HG03558 (cell line): ENCODE results near the gene ZFAND3.
"Not testable (repeated sequence)": the region's sequence is repeated elsewhere in the genome, so short reads cannot be mapped to it uniquely, and the experiment has no call there.

Experiments
- ATAC-seq: cut with Tn5 transposase; IDR thresholded peaks from one replicate; pipeline ENCODE4 v1.9.1; 2021; ENCODE audit warnings: moderate number of reproducible peaks; ENCODE audit not compliant: unreplicated experiment; ENCODE audit errors: extremely low read depth

Gene ZFAND3

GRCh38 chr6:38113825-38114576, 294.5 kb downstream of the ZFAND3 start:
- no peak for ATAC-seq

GRCh38 chr6:38114976-38115625, 295.6 kb downstream of the ZFAND3 start:
- ATAC-seq, result no peak

- no peak for ATAC-seq
These were observed 296.1 kb downstream of the ZFAND3 start for GRCh38 chr6:38115626-38116008.

- no peak for ATAC-seq
These were observed 296.7 kb downstream of the ZFAND3 start for GRCh38 chr6:38116248-38116647.

GRCh38 chr6:38117281-38117680, 297.8 kb downstream of the ZFAND3 start:
- ATAC-seq, result no peak

GRCh38 chr6:38118791-38119365, 299.4 kb downstream of the ZFAND3 start:
- no peak for ATAC-seq

- ATAC-seq, result no peak
These were observed 300.0 kb downstream of the ZFAND3 start for GRCh38 chr6:38119516-38119915.

GRCh38 chr6:38124224-38124926, 304.8 kb downstream of the ZFAND3 start:
- ATAC-seq, result not testable (repeated sequence)

- no peak for ATAC-seq
These were observed 307.8 kb downstream of the ZFAND3 start for GRCh38 chr6:38127284-38127683.

- ATAC-seq, result no peak
These were observed 312.0 kb downstream of the ZFAND3 start for GRCh38 chr6:38131527-38131965.

- no peak for ATAC-seq
These were observed 314.6 kb downstream of the ZFAND3 start for GRCh38 chr6:38133932-38134703.

GRCh38 chr6:38134704-38135088, 315.2 kb downstream of the ZFAND3 start:
- no peak for ATAC-seq

GRCh38 chr6:38136547-38136946, 317.0 kb downstream of the ZFAND3 start:
- ATAC-seq, result no peak

GRCh38 chr6:38137608-38138265, 318.2 kb downstream of the ZFAND3 start:
- no peak for ATAC-seq

GRCh38 chr6:38138374-38138773, 318.8 kb downstream of the ZFAND3 start:
- no peak for ATAC-seq

- no peak for ATAC-seq
These were observed 321.6 kb downstream of the ZFAND3 start for GRCh38 chr6:38141085-38141484.

GRCh38 chr6:38141716-38142115, 322.2 kb downstream of the ZFAND3 start:
- no peak for ATAC-seq

- no peak for ATAC-seq
These were observed 322.8 kb downstream of the ZFAND3 start for GRCh38 chr6:38142178-38142902.
